ENCODE data around the gene SVIL. TPM values are rescaled to one million over a fixed set of nuclear protein-coding genes. Genes with fewer than 3 reads are reported as not detected.

Gene SVIL
- total RNA-seq, 4 donors from 2014 or later = 24.0 to 82.2 (median 49.7) TPM

GRCh38 chr10:29621161-29621560 is 13.6 kb downstream of the SVIL start:
- TF ChIP-seq CTCF (IDR thresholded peaks at IDR 0.05; ENCODE audit: low read depth) = no peak

- TF ChIP-seq CTCF (IDR thresholded peaks at IDR 0.05; ENCODE audit: low read depth) = no peak
These were observed 14.6 kb downstream of the SVIL start for GRCh38 chr10:29620112-29620690.

- TF ChIP-seq CTCF (IDR thresholded peaks at IDR 0.05; ENCODE audit: low read depth) = no peak
These were observed 15.5 kb downstream of the SVIL start for GRCh38 chr10:29619241-29619669.

GRCh38 chr10:29618341-29619171 is 16.2 kb downstream of the SVIL start:
- TF ChIP-seq CTCF (IDR thresholded peaks at IDR 0.05; ENCODE audit: low read depth) = no peak

- TF ChIP-seq CTCF (IDR thresholded peaks at IDR 0.05; ENCODE audit: low read depth) = no peak
These were observed 16.9 kb downstream of the SVIL start for GRCh38 chr10:29617880-29618340.

GRCh38 chr10:29616542-29616941 is 18.2 kb downstream of the SVIL start:
- TF ChIP-seq CTCF (IDR thresholded peaks at IDR 0.05; ENCODE audit: low read depth) = no peak

GRCh38 chr10:29615195-29615594 is 19.6 kb downstream of the SVIL start:
- no peak for TF ChIP-seq CTCF (IDR thresholded peaks at IDR 0.05; ENCODE audit: low read depth)
